COLO829 (cell line): ENCODE data around the gene NIP7.
A peak's percentile ranks its signal among the peaks of the same experiment; 100 is the strongest.
"Not testable (repeated sequence)": the region's sequence is repeated elsewhere in the genome, so short reads cannot be mapped to it uniquely, and the experiment has no call there.

ENCODE experiments used
- DNase-seq: peaks from one replicate; pipeline ENCODE4 v3.0.0; 2012; ENCODE audit warnings: low spot score

NIP7 gene

DNA sequence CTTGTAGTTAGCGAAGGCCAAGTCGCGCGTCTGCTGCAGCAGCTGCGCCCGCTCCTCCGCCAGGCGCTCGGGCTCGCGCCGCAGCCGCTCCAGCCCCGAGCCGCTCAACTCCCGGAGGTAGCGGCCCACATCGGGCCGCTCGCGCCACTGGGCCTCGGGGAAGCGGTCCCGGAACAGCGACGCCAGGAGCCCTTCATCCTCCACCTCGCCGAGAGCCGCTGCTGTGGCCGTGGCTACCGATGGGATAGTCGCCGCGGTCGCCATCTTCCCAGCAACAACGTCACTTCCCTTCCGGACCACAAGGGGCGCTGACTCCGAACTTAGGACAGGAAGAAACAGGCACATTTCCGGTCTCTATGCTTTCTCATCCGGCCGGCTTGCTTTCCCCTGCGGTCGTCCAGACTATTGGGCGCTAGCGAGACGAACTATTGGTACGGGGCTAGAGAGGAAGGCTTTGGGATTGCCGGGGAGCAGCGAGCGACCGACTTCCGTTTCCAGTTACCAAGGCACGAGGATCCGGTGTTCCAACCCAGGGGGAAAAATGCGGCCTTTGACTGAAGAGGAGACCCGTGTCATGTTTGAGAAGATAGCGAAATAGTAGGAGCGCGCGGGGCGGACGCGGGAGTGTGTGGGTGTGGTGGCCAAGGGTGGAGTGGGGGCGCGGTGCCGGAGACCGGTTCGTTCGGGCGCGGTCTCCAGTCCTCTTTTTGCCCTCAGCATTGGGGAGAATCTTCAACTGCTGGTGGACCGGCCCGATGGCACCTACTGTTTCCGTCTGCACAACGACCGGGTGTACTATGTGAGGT is at the start of gene NIP7, which contains the start of gene COG8:
TSS of gene NIP7 (plus strand) at position 484 of the 806 bp plus-strand sequence. CDS start at position 542, 58 bp downstream.
TSS of gene COG8 (minus strand) at position 276 of the 806 bp plus-strand sequence. CDS start at position 264, 12 bp downstream.
- peak; percentile 83 for DNase-seq

DNA sequence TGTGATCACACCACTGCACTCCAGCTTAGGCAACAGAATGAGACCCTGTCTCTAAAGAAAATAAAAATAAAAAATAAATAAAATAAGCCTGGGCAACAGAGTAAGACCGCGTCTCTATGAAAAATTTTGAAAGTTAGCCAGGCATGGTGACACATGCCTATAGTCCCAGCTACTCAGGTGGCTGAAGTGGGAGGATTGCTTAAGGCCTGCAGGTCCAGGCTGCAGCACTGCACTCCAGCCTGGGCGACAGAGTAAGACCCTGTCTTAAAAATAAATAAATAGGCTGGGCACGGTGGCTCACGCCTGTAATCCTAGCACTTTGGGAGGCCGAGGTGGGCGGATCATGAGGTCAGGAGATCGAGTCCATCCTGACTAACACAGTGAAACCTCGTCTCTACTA is 47.9 kb upstream of the NIP7 start:
- DNase-seq = not testable (repeated sequence)

DNA sequence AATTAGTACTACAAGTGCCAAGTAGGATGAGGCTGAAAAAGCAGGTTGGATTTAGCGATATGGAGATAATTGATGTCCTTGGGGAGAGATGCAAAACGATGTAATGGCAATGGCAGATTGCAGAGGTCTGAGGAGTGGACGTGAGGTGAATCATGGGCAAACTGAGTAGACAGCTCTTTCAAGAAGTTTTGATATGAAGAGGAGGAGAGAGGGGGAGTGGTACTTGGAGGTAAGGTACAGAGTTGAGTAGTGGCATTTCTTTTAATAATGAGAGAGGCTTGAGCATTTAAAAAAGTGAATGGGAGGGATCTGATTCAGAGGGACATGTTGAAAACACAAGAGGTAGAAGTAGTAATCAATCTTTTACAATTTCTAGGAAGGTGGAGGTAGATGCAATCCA is 46.2 kb upstream of the NIP7 start:
- DNase-seq = no peak

DNA sequence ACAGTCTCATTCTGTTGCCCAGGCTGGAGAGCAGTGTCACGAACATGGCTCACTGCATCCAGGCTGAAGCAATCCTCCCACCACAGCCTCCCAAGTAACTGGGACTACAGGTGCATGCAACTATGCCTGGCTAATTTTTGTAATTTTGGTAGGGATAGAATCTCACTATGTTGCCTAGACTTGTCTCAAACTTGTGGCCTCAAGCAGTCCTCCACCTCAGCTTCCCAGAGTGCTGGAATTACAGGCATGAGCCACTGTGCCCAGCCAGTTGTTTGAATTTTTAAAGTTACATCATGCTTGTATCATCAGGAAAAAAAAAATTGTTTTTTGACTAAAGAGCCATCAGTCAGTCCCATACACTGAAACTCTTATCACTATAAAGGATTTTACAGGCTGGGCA is 45.5 kb upstream of the NIP7 start:
- DNase-seq = no peak

DNA sequence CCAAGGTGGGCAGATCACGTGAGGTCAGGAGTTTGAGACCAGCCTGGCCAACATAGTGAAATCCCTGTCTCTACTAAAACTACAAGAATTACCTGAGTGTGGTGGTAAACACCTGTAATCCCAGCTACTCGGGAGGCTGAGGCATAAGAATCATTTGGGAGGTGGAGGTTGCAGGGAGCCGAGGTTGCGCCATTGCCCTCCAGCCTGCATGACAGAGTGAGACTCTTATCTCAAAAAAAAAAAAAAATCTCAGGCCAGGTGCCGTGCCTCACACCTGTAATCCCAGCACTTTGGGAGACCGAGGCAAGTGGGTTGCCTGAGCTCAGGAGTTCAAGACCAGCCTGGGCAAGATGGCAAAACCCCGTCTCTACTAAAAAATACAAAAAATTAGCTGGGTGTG is 42.8 kb upstream of the NIP7 start:
- not testable (repeated sequence) for DNase-seq

DNA sequence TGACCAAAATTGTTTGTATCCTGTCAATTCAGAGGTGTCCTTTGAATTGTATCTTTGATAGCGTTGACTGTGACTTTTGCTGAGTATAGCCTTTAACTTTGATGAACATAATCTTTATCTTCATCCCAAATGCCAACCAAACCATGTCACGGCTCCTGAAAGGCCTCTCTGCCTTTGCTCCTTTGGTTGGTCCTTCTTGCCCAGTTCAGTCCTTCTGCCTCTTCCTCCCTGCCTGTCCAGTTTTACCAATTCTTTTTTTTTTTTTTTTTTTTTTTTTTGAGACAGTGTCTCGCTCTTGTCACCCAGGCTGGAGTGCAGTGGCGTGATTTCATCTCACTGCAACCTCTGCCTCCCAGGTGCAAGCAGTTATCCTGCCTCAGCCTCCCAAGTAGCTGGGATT is 41.3 kb upstream of the NIP7 start:
- no peak for DNase-seq

DNA sequence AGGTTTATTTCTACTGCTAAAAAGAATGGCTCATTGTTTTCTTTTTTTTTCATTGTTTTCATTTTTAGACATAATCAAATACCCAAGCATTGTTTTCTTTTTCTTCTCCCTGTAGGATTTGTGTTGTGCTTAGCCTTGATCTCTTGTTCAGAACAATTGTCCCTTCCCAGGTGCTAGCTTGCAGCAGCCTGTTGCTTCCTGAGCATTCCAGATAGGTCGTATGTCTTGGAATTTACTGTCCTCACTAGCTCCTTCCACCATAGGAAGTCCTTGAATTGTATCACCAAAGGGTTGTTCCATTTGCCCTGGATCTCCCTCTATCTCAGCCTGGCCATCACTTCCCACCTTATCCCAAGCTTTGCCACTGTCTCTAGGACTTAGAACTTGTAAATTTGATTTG is 38.4 kb upstream of the NIP7 start:
- no peak for DNase-seq

DNA sequence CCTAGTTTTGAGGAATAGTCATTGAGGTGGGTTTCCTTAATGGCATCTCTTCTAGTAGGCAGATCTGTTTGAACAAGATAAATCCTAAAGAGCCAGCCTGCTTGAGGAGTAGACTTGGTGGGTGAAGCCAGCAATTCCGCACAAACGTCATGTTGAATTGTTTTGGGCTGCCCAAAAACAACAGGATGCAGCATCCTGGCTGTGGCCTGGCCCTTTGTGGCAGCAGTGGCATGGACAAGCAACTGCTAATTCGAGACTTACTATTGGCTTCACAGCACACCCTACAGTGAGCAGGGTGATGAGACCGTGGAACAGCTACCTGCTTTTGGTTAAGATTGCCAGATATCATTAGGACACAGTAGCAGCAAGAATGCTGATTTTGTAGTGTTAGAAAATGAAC is 37.7 kb upstream of the NIP7 start:
- no peak for DNase-seq

DNA sequence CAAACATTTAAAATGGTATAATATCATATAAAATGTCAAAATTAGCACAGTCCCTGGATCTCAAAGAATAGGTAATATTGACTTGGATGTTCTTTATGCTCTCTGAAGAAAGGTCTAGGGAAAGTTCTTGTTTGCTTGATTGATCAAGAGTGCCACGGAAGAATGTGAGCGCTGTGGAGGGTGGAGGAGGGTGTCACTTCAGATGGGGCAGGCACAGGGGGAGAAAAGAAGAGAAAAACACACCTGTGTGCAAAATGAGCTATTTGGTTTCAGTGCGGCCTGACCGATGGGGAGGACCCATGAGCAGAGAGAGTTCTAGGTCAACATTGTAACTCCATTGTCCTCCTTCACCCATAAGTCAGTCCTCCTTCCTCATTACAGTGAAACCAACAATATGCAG is 37.3 kb upstream of the NIP7 start:
- DNase-seq = no peak

DNA sequence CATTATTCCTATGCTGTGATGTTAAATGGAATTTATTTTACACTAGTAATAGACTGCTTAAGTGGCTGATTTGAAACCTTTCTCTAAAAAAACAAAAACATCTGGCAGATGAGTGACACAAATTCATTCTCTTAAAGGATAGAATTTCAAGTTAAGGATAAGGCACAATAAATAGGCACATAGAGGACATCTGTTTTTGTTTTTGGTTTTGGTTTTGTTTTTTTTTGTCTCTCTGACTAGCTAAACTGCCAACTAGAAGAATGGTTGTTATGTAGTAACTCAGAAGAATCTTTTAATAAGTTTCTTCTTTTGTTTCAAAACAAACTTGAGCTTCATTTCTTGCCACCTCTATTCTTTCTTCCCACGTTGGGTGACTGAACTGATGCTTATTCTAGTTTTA is 33.5 kb upstream of the NIP7 start:
- no peak for DNase-seq

DNA sequence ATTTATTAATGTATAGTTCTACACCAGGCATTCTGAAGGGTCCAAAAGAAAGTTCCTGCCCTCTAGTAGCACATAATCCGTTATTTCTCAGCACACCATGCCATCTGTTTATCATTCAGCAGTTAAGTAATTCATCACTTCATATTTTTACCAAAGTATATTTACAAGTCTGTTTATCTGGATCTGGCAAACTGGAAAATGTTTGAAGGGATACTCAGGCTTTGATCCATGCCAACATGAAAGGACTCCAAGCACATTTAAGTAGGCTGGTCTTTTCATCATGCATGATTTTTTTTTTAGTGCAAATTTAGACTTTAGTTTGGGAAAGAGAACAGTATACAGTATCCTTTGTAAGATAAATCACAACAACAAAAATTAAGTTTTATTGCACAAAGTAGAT is 32.5 kb upstream of the NIP7 start:
- no peak for DNase-seq

DNA sequence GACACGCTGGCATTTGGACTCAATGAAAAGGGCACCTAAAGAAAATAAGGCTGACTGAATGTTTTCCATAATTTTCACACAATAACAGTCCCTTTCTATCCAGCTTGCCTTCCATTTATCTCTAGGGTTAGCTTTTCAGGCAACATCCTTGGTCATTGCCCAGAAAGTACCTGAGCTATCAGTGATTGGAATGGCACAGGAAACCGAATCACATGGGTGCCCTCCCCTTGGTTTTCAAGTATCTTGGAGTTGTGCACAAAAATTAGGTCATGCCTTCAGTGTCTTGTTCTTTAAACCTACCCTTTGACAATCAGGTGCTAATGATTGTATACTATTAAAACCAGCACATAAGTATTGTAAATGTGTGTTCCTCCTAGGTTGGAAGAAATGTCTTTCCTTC is 31.7 kb upstream of the NIP7 start:
- DNase-seq = no peak

DNA sequence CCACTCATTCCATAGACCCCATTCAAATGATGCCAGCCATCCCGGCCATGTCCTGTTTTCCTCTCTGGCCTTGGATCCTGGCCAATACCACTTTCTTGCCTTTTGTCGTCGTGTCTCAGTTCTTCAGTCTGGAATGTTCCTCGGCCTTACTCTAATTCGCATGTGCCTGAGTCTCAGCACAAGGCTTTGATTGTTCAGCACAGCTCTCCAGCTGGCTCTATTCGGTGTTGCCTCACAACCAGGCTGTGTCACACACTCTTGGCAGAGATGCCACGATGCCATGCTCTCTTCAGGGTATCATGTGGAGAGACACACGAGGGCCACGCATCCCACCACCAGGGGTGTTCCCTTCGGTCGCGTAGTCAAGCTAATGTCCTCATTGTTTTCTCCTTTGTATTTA is 30.3 kb upstream of the NIP7 start:
- DNase-seq = no peak

DNA sequence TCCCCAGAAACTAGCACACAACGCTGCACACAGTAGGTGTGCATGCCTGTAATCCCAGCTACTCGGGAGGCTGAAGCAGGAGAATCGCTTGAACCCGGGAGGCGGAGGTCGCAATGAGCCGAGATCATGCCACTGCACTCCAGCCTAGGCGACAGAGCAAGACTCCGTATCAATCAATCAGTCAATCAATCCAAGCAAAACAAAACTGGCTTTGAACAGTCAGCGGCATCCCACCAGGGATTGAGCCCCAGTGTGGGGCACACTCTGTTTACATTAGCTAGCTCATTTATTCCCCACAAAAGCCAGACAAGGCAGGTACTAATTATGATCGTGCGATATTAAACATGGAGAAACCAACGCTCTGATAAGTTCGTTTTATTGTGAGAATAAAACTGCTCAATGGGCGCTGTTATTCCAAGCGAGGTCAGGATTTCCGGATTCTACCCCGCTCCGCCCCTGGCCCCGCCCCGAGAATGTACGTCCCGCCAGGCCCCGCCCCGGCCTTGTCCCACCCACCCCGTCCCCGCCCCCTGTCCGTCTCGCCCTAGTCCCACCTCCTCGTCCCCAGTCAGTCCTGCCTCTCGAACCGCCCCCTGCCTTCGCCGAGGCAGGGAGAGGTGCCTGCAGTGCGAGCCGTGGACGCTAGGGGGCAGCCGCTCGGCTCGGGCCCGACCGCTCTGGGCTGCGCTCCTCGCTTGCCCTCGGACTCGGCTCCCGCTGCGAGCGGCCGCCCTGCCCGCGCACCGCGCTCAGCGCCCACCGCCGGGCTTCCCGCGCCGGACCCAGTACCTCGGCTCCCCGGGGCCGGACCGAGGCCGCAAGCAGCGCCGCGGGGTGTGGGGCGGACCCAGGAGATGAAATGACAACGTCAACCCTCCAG is 28.7 kb upstream of the NIP7 start, which contains the start of gene VPS4A:
TSS of gene VPS4A (plus strand) at position 698 of the 880 bp plus-strand sequence. CDS start at position 860, 162 bp downstream.
- peak; percentile 88 for DNase-seq

DNA sequence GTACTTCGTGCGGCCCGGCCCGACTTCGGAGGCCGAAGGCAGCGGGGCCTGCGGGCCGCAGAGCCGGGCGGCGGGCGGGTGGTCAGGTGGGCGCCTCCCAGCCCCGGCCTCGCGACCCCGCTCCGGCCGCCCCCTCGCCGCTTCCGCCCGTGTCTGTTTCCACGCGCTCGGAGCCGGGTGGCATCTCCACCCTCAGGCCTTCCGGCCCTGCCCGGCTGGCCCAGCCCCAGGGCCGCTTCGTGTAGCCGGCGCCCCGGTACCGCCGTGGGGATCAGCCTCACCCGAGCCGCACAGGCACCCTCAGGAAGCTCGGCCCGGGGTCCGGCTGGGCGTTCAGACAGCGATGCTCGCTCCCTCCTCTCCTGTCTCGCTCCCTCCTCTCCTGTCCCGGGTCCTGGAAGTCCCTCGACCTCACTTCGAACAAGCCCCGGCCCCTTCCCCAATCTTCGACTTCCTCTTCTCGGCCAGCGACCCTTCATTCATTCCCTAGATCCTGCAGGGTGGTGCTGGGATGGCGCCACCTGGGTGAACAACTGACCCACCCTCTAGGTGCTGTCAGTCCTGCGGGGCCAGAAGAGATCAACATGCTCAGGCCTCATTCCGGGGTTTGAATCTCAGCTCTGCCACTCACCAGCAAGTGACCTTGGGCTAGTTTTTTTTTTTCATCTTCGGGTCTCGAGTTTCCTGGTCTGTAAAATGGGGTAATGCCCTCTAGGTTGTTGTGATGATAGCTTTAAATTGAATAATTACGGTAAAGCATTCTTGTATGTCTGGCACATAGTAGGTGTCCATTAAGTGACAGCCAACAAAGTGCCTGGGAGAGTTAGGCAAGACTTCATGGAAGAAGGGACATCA is 27.8 kb upstream of the NIP7 start:
- no peak for DNase-seq

DNA sequence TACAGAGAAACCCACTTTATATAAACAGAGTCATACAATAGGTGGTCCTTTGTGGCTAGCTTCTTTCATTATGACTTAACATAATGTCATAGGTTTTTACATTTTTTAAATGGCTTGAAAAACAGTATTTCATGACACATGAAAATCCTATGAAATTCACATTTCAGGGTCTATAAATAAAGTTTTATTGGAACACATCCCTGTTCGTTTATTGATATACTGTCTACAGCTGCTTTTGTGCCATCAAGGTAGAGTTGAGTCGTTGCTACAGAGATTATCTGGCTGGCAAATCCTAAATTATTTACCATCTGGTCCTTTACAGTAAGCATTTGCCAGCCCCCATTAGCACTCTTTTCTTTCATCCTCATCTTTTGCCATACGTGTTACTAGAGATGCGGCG is 26.1 kb upstream of the NIP7 start:
- no peak for DNase-seq

DNA sequence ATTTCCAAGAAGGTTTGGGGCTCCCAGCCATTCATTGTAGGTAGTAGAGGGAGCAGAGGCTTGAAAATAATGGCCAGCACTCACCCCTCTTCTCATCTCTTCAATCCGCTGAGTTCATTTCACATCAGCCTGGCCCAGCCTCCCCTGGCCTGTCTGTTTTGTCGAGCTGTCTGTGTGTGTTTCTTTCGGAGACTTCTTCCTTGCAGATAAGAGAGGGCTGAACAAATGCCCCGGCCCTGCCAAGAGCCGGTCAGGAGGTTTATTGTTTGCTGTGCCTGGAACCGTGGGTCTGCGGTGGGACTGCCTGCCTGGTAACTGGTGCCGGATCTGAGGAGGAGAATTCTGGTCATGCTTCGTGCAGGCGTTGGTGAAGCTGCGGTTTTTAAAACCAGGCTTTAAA is 25.0 kb upstream of the NIP7 start:
- DNase-seq = no peak

DNA sequence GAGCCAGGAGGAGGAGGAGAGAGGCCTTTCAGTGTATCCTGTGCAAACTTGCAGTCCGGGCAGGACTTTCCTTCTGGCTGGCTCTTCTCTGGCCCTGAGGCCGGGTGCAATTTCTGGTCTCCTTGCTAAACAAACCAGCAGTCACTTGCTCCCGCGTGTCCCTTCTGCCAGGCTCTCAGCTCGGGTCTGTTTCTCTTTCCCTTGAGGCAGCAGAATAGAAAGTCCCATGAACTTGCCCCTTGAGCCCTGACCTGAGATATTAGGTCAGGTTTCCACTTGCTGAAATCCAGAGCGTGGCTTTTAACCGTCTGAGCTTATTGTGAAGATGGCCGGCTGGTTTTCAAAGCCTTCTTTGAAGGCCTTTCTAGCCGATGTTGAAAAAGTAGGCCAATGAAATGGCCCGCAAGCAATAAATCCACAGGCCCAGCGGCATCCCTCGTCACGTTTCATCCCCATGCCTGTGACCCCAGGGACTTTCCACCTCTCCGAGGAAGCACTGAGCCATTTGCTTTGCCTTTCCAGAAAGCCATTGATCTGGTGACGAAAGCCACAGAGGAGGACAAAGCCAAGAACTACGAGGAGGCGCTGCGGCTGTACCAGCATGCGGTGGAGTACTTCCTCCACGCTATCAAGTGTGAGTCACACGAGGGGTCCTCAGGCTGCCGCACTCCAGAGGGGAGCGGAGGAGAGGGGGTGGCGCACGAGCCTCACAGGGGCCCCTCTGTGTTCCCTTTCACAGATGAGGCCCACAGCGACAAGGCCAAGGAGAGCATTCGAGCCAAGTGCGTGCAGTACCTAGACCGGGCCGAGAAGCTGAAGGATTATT is 23.9 kb upstream of the NIP7 start:
- DNase-seq = no peak

DNA sequence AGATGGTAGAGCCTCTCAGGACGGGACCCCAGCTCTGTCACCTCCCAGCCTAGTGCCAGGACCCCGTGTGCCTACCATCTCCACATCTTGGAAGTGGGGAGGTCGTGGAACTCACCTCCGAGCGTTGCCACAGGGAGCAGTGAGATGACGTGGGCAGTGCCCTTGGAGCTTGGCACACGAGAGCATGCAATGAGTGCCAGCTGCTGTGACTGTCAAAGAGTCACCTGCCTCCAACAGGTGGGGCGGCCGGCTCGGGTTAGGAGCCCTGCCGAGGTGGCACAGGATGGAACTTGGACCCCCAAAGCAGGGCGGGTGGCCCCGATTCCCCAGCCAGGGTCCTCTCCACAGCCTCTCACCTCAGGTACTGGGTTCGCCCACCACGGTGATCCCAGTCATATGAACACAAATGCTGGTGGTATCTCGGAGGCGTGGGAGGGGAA is 23.0 kb upstream of the NIP7 start:
- DNase-seq = no peak

DNA sequence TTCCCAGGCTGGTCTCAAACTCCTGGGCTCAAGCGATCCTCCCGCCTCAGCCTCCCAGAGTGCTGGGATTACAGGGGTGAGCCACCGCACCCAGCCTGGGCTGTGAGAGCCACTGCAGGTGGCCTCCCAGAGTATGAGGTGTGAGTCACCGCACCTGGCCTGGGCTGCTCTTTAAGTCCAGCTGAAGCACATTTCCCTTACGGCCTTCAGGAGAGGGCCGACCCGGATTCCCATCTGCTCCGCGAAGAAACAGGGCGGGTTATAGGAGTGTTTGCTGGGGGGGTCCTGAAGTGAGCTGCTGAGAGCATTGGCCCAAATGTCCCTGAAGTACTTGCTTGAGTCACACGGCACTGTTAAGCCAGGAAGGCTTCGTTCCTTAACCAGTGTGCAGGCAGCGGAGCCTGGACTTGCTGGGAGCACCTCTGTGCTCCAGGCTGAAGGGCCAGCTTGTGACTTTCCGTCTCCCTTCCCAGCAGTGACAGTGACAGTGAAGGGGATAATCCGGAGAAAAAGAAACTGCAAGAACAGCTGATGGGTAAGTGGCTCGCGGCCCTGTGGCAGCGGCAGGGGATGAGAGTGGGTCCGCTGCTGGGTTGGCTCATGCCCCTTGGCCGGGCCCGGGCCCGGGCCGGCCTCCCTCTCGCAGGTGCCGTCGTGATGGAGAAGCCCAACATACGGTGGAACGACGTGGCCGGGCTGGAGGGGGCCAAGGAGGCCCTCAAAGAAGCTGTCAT is 21.2 kb upstream of the NIP7 start:
- DNase-seq = no peak
